DMS79 (cell line): ENCODE results near the gene CUX1.
"Not testable (repeated sequence)": the region's sequence is repeated elsewhere in the genome, so short reads cannot be mapped to it uniquely, and the experiment has no call there.

Source experiments
- DNase-seq: peaks from one replicate; lab custom pipeline; 2025; lab: John Stamatoyannopoulos, UW

The CUX1 gene

GRCh38 chr7:101984133-101984879, 166.9 kb downstream of the CUX1 start:
- DNase-seq: no peak

GRCh38 chr7:101985057-101985902, 167.9 kb downstream of the CUX1 start:
- no peak for DNase-seq

GRCh38 chr7:101985903-101986734, 168.7 kb downstream of the CUX1 start:
- DNase-seq: peak; percentile 33

GRCh38 chr7:101987494-101987893, 170.1 kb downstream of the CUX1 start:
- no peak for DNase-seq

- not testable (repeated sequence) for DNase-seq
Observed at GRCh38 chr7:101988060-101988459, 170.6 kb downstream of the CUX1 start.

- no peak for DNase-seq
Observed at GRCh38 chr7:101988513-101988912, 171.1 kb downstream of the CUX1 start.

GRCh38 chr7:101989101-101989500, 171.7 kb downstream of the CUX1 start:
- no peak for DNase-seq

GRCh38 chr7:101990811-101991418, 173.5 kb downstream of the CUX1 start:
- DNase-seq: no peak

GRCh38 chr7:101991860-101992259, 174.4 kb downstream of the CUX1 start:
- DNase-seq: no peak

- DNase-seq: no peak
Observed at GRCh38 chr7:101993311-101993710, 175.9 kb downstream of the CUX1 start.

GRCh38 chr7:101995121-101995520, 177.7 kb downstream of the CUX1 start:
- DNase-seq: no peak

- DNase-seq: no peak
Observed at GRCh38 chr7:101996131-101996691, 178.8 kb downstream of the CUX1 start.

- DNase-seq: no peak
Observed at GRCh38 chr7:101996876-101997275, 179.4 kb downstream of the CUX1 start.

- DNase-seq: no peak
Observed at GRCh38 chr7:101998029-101998905, 180.8 kb downstream of the CUX1 start.

- no peak for DNase-seq
Observed at GRCh38 chr7:101998906-101999240, 181.4 kb downstream of the CUX1 start.

- no peak for DNase-seq
Observed at GRCh38 chr7:101999393-101999792, 182.0 kb downstream of the CUX1 start.

- DNase-seq: no peak
Observed at GRCh38 chr7:102000123-102000522, 182.7 kb downstream of the CUX1 start.

GRCh38 chr7:102004229-102004628, 186.8 kb downstream of the CUX1 start:
- no peak for DNase-seq

- DNase-seq: peak; percentile 30
Observed at GRCh38 chr7:102004848-102005247, 187.4 kb downstream of the CUX1 start.

GRCh38 chr7:102005933-102006480, 188.6 kb downstream of the CUX1 start:
- DNase-seq: no peak
